GM12892 (cell line): Measurements from ENCODE around the gene SIK3.

ENCODE experiments used
- POLR2A ChIP-seq: IDR thresholded peaks from 2 replicates; pipeline ENCODE4 v1.6.1; 2011; ENCODE audit warnings: low read depth, low read length, control low read depth
- TAF1 ChIP-seq: IDR thresholded peaks from 2 replicates; pipeline ENCODE4 v1.6.1; 2011; ENCODE audit warnings: low read depth, mild to moderate bottlenecking, control low read depth, low read length, borderline replicate concordance

GRCh38 chr11:116864531-116864930, 233.7 kb downstream of the SIK3 start:
- no peak for TF ChIP-seq POLR2A
- TF ChIP-seq TAF1, result no peak
